IMR-90 (cell line): ENCODE data around the gene RBFOX1.

Experiments
- CEBPB ChIP-seq: IDR thresholded peaks from 2 replicates; pipeline ENCODE4 v1.6.1; 2012; ENCODE audit warnings: low read depth, low read length, improper control_type of control experiment
- FOS ChIP-seq: fragments of 150-350 bp; IDR thresholded peaks from 2 replicates; pipeline ENCODE4 v1.6.1; 2016; ENCODE audit warnings: low read depth, low read length
- NFE2L2 ChIP-seq: fragments of 150-350 bp; IDR thresholded peaks from 2 replicates; pipeline ENCODE4 v1.6.1; 2016; ENCODE audit warnings: low read depth, mild to moderate bottlenecking, low read length
- POLR2A ChIP-seq: IDR thresholded peaks from 2 replicates; pipeline ENCODE4 v1.6.1; 2012; ENCODE audit warnings: mild to moderate bottlenecking, low read depth, low read length
- RAD21 ChIP-seq: IDR thresholded peaks from 2 replicates; pipeline ENCODE4 v1.6.1; 2012; ENCODE audit warnings: low read length, improper control_type of control experiment
- RCOR1 ChIP-seq: IDR thresholded peaks from 2 replicates; pipeline ENCODE4 v1.6.1; 2012; ENCODE audit warnings: mild to moderate bottlenecking, low read length, improper control_type of control experiment; ENCODE audit not compliant: insufficient replicate concordance
- SMC3 ChIP-seq: fragments of 150-350 bp; IDR thresholded peaks from 2 replicates; pipeline ENCODE4 v1.6.1; 2016; ENCODE audit warnings: low read depth, mild to moderate bottlenecking, antibody characterized with exemption, low read length, moderate library complexity
- TF ChIP-seq, protein P1 (sequence below): conservative IDR thresholded peaks from 2 replicates; pipeline ENCODE4 v1.5.1; 2012; ENCODE audit warnings: mild to moderate bottlenecking, low read depth, low read length, improper control_type of control experiment

DNA sequence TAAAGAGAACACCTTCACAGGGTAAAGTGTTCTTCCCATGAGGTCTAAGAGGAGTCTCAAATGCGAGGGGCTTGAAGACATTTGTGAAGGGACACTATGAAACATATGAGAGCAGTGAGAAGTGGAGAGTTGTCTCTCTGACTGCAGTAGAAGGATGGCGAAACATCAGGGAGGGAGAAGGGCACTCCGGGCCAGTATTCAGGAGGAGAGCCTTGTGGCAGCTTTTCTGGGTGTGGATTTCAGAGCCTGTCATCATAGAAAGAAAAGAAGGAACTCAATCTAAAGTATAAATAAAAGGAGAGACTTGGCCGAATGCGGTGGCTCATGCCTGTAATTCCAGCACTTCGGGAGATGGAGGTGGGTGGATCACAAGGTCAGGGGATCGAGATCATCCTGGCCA lies 117.2 kb downstream of the RBFOX1 start:
- TF ChIP-seq FOS (no peak), RAD21 (no peak), RCOR1 (no peak), POLR2A (no peak), NFE2L2 (no peak), SMC3 (no peak), CEBPB (no peak)
- TF ChIP-seq, protein P1, sequence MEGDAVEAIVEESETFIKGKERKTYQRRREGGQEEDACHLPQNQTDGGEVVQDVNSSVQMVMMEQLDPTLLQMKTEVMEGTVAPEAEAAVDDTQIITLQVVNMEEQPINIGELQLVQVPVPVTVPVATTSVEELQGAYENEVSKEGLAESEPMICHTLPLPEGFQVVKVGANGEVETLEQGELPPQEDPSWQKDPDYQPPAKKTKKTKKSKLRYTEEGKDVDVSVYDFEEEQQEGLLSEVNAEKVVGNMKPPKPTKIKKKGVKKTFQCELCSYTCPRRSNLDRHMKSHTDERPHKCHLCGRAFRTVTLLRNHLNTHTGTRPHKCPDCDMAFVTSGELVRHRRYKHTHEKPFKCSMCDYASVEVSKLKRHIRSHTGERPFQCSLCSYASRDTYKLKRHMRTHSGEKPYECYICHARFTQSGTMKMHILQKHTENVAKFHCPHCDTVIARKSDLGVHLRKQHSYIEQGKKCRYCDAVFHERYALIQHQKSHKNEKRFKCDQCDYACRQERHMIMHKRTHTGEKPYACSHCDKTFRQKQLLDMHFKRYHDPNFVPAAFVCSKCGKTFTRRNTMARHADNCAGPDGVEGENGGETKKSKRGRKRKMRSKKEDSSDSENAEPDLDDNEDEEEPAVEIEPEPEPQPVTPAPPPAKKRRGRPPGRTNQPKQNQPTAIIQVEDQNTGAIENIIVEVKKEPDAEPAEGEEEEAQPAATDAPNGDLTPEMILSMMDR = no peak
